Osteoblast (primary cell): ENCODE results near the gene LIPT2. TPM values are rescaled to one million over a fixed set of nuclear protein-coding genes. Genes with fewer than 3 reads are reported as not detected.

Source experiments
- DNase-seq: peaks from one replicate; pipeline ENCODE4 v3.0.0; 2011; ENCODE audit warnings: low spot score, mixed read lengths; ENCODE audit not compliant: insufficient read length; ENCODE audit errors: missing footprints
- H2AFZ ChIP-seq: 2 replicates; pipeline ENCODE4 v1.6.0; 2011; ENCODE audit warnings: mild to moderate bottlenecking, low read length
- H3K27ac ChIP-seq: 2 replicates; pipeline ENCODE4 v1.5.1; 2011; ENCODE audit warnings: mild to moderate bottlenecking, low read depth, low read length, moderate library complexity
- H3K27me3 ChIP-seq: 2 replicates; pipeline ENCODE4 v1.6.0; 2012; ENCODE audit warnings: mild to moderate bottlenecking, control low read depth, inconsistent platforms, low read length, moderate library complexity; ENCODE audit not compliant: insufficient read depth
- H3K36me3 ChIP-seq: 2 replicates; pipeline ENCODE4 v1.5.1; 2011; ENCODE audit warnings: mild to moderate bottlenecking, low read length, control low read depth, moderate library complexity; ENCODE audit not compliant: insufficient read depth
- H3K4me1 ChIP-seq: 2 replicates; pipeline ENCODE4 v1.5.1; 2011; ENCODE audit warnings: mild to moderate bottlenecking, low read length, control low read depth, moderate library complexity; ENCODE audit not compliant: insufficient read depth
- H3K4me2 ChIP-seq: 2 replicates; pipeline ENCODE4 v1.6.0; 2011; ENCODE audit warnings: mild to moderate bottlenecking, low read length; ENCODE audit not compliant: insufficient read depth
- H3K4me3 ChIP-seq: fragments of 200-600 bp; sonication (generic); 3 replicates; pipeline ENCODE4 v1.5.1; 2012; ENCODE audit warnings: mild to moderate bottlenecking, low read length, inconsistent platforms; ENCODE audit not compliant: insufficient read depth
- H3K79me2 ChIP-seq: 2 replicates; pipeline ENCODE4 v1.6.0; 2012; ENCODE audit warnings: mild to moderate bottlenecking, low read length, control low read depth, inconsistent platforms; ENCODE audit not compliant: insufficient read depth
- H3K9me3 ChIP-seq: 2 replicates; pipeline ENCODE4 v1.5.1; 2011; ENCODE audit warnings: low read depth, low read length, control low read depth
- H4K20me1 ChIP-seq: 2 replicates; pipeline ENCODE4 v1.6.0; 2012; ENCODE audit warnings: mild to moderate bottlenecking, low read length, control low read depth; ENCODE audit not compliant: insufficient read depth
- CTCF ChIP-seq: IDR thresholded peaks from 2 replicates; pipeline ENCODE4 v1.5.1; 2011; ENCODE audit warnings: mild to moderate bottlenecking, low read depth, low read length, moderate library complexity; ENCODE audit errors: extremely low read depth
- total RNA-seq: library from RNA; depleted of rRNA; stranded (reverse); fragments of >200 nt; gene quantifications from 2 replicates; pipeline ENCODE4 v1.2.3, GENCODE V29; 2012

Gene LIPT2
- total RNA-seq, 1 donor = 5.1 TPM

DNA sequence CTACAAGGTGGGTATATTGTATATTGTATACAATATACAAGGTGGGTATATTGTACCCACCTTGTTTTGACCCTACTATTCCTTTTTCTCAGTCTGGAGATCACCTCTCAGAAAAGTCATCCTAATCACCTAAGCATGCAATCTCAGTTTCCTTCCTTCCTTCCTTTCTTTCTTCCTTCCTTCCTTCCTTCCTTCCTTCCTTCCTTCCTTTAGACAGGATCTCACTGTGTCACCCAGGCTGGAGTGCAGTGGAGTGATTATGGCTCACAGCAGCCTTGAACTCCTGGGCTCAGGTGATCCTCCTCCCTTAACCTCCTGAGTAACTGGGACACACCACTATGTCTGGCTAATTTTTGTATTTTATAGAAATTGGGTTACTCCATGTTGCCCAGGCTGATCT is 25.0 kb downstream of the LIPT2 start:
- H3K4me2 ChIP-seq = no peak overlapping the region
- TF ChIP-seq CTCF = no peak
- H3K4me3 ChIP-seq = no peak overlapping the region
- H3K4me1 ChIP-seq = no peaks in the 10 kb centered on the region
- H3K36me3 ChIP-seq = no peaks in the 10 kb centered on the region
- H3K9me3 ChIP-seq = no peaks in the 10 kb centered on the region
- DNase-seq = no peak
- no peaks in the 10 kb centered on the region for H4K20me1 ChIP-seq
- peaks cover 17% of the 10 kb centered on the region for H3K27me3 ChIP-seq
- no peak overlapping the region for H3K27ac ChIP-seq
- H2AFZ ChIP-seq = no peak overlapping the region
- H3K79me2 ChIP-seq = no peaks in the 10 kb centered on the region

- peak overlapping the region; percentile 89 for H2AFZ ChIP-seq
- no peaks in the 10 kb centered on the region for H3K36me3 ChIP-seq
- H3K4me3 ChIP-seq = no peak overlapping the region
- H3K79me2 ChIP-seq = no peaks in the 10 kb centered on the region
- peaks cover 17% of the 10 kb centered on the region for H3K27me3 ChIP-seq
- DNase-seq = no peak
- H3K27ac ChIP-seq = no peak overlapping the region
- H3K4me1 ChIP-seq = no peaks in the 10 kb centered on the region
- peak overlapping the region; percentile 82 for H3K4me2 ChIP-seq
- H4K20me1 ChIP-seq = no peaks in the 10 kb centered on the region
- H3K9me3 ChIP-seq = no peaks in the 10 kb centered on the region
- no peak for TF ChIP-seq CTCF
Observed at GRCh38 chr11:74468058-74468457, 25.5 kb downstream of the LIPT2 start.

- H3K27ac ChIP-seq = no peak within 1 kb of the TSS
- peak within 1 kb of the TSS; percentile 89 for H2AFZ ChIP-seq
- DNase-seq = peak; percentile 81
- H3K36me3 ChIP-seq = no peaks in the 10 kb centered on the region
- H4K20me1 ChIP-seq = no peaks in the 10 kb centered on the region
- no peaks in the 10 kb centered on the region for H3K9me3 ChIP-seq
- peak within 1 kb of the TSS; percentile 82 for H3K4me2 ChIP-seq
- no peaks in the 10 kb centered on the region for H3K79me2 ChIP-seq
- H3K27me3 ChIP-seq = peaks cover 17% of the 10 kb centered on the region
- TF ChIP-seq CTCF = no peak
- peak within 1 kb of the TSS; percentile 72 for H3K4me3 ChIP-seq
- no peaks in the 10 kb centered on the region for H3K4me1 ChIP-seq
Observed at GRCh38 chr11:74466916-74467885, 26.3 kb downstream of the LIPT2 start, which contains the start of gene KCNE3. Gene KCNE3 (minus strand): TSS chr11:74467549. CDS start chr11:74457563, 9,986 bp downstream.

- no peaks in the 10 kb centered on the region for H3K79me2 ChIP-seq
- no peaks in the 10 kb centered on the region for H3K36me3 ChIP-seq
- no peak overlapping the region for H3K27ac ChIP-seq
- no peak for DNase-seq
- peaks cover 17% of the 10 kb centered on the region for H3K27me3 ChIP-seq
- no peak overlapping the region for H2AFZ ChIP-seq
- no peak overlapping the region for H3K4me3 ChIP-seq
- no peaks in the 10 kb centered on the region for H3K9me3 ChIP-seq
- H3K4me2 ChIP-seq = no peak overlapping the region
- no peaks in the 10 kb centered on the region for H4K20me1 ChIP-seq
- no peak for TF ChIP-seq CTCF
- peaks cover 7% of the 10 kb centered on the region for H3K4me1 ChIP-seq
Observed at GRCh38 chr11:74465291-74465708, 28.2 kb downstream of the LIPT2 start.
